T-cell (primary cell): Measurements from ENCODE around the gene ASPSCR1. TPM values are rescaled to one million over a fixed set of nuclear protein-coding genes. Genes with fewer than 3 reads are reported as not detected.

ENCODE experiments used
- ATAC-seq, 4 experiments: fragments of 200-7000 bp in 3 of 4; fragments of 150-1000 bp in 1 of 4; cut with Tn5 transposase; replicated peaks in 1 of 4; 1 replicate in 3 of 4; 2 replicates in 1 of 4; pipeline ENCODE4 v1.10.0; 2021; ENCODE audit warnings: moderate library complexity in 3 of 4, mild to moderate bottlenecking in 2 of 4, moderate number of reproducible peaks in 1 of 4
- CTCF ChIA-PET, 2 donors: fragments of 300-600 bp; sonication (Branson Sonifier 250); formaldehyde crosslinking; loops; one replicate each; lab custom pipeline; 2022; ENCODE audit warnings: antibody characterized with exemption in 2 of 2; lab: Charles Lee
- POLR2A ChIA-PET, 2 donors: fragments of 300-600 bp; sonication (Branson Sonifier 250); formaldehyde crosslinking; loops; one replicate each; lab custom pipeline; 2022; ENCODE audit warnings: antibody characterized with exemption in 2 of 2; lab: Charles Lee
- DNase-seq, 35 experiments: peaks; one replicate each; pipeline versions ENCODE4 v3.0.0 to v3.0.0-alpha.2; 2013 to 2023
- H3K27ac ChIP-seq: one replicate; pipeline ENCODE4 v1.5.1; 2013; ENCODE audit warnings: low read length
- H3K27me3 ChIP-seq, 2 experiments: replicated peaks in 1 of 2; 1 replicate in 1 of 2; 2 replicates in 1 of 2; pipeline versions ENCODE4 v1.6.1 to v1.7.0; 2013; ENCODE audit warnings: low read length in 1 of 2, mixed read lengths in 1 of 2; ENCODE audit not compliant: control insufficient read depth in 2 of 2, insufficient read depth in 2 of 2; ENCODE audit errors: extremely low read depth in 1 of 2
- H3K36me3 ChIP-seq, 2 donors: 1 replicate in 1 of 2; 2 replicates in 1 of 2; pipeline versions ENCODE4 v1.6.1 to v1.7.0; 2013; ENCODE audit warnings: low read length in 1 of 2; ENCODE audit not compliant: control insufficient read depth in 2 of 2, insufficient read depth in 1 of 2; ENCODE audit errors: extremely low read depth in 1 of 2
- H3K4me1 ChIP-seq, 2 experiments: 1 replicate in 1 of 2; 2 replicates in 1 of 2; pipeline versions ENCODE4 v1.6.1 to v1.7.0; 2013; ENCODE audit warnings: low read length in 2 of 2, mixed read lengths in 1 of 2; ENCODE audit not compliant: insufficient read depth in 2 of 2, control insufficient read depth in 1 of 2; ENCODE audit errors: extremely low read depth in 1 of 2
- H3K4me3 ChIP-seq, 2 donors: 1 replicate in 1 of 2; 2 replicates in 1 of 2; pipeline versions ENCODE4 v1.5.1 to v1.7.0; 2013; ENCODE audit warnings: mild to moderate bottlenecking in 2 of 2, low read length in 1 of 2, moderate library complexity in 1 of 2; ENCODE audit not compliant: control insufficient read depth in 1 of 2; ENCODE audit errors: extremely low read depth in 1 of 2
- H3K9me3 ChIP-seq: 2 replicates; pipeline ENCODE4 v1.7.0; 2013
- H3K27ac Mint-ChIP-seq, 2 donors: one replicate each; pipeline ENCODE4 v1.8.0; 2020 to 2021; ENCODE audit warnings: mild to moderate bottlenecking in 2 of 2, mixed read lengths in 2 of 2
- H3K27me3 Mint-ChIP-seq, 2 donors: one replicate each; pipeline ENCODE4 v1.8.0; 2021 to 2022; ENCODE audit warnings: mixed read lengths in 2 of 2
- H3K36me3 Mint-ChIP-seq: one replicate; pipeline ENCODE4 v1.8.0; 2021; ENCODE audit warnings: mixed read lengths
- H3K4me1 Mint-ChIP-seq, 3 donors: one replicate each; pipeline ENCODE4 v1.8.0; 2020 to 2022; ENCODE audit warnings: mixed read lengths in 3 of 3, mild to moderate bottlenecking in 1 of 3
- H3K4me3 Mint-ChIP-seq, 3 donors: one replicate each; pipeline ENCODE4 v1.8.0; 2020 to 2022; ENCODE audit warnings: mild to moderate bottlenecking in 3 of 3, mixed read lengths in 3 of 3, moderate library complexity in 3 of 3
- H3K9me3 Mint-ChIP-seq, 3 donors: one replicate each; pipeline ENCODE4 v1.8.0; 2020 to 2022; ENCODE audit warnings: mixed read lengths in 3 of 3
- WGBS: methylation state at CpG from one replicate; pipeline ENCODE4 v1.1.5; 2013; ENCODE audit warnings: missing lambda C conversion rate; ENCODE audit not compliant: insufficient coverage; 5-methylcytosine and 5-hydroxymethylcytosine counted together
- total RNA-seq, 35 experiments: library from RNA in 6 of 35; stranded (reverse) in 6 of 35; fragments of 120-200 nt in 1 of 35; gene quantifications; one replicate each; pipeline versions ENCODE4 v1.2.1 to v1.2.4 and lab custom pipeline; 2013 to 2026

ASPSCR1 gene
- total RNA-seq, 5 donors from 2014 or later (not counting 1 experiment from before 2014, with no cell fraction given), result 34.6 to 49.7 (median 44.9) TPM

- Histone ChIP-seq H3K36me3 (peaks cover 5 to 24% of the 10 kb centered on the region in 2 donors), H3K27me3 (no peaks in the 10 kb centered on the region), H3K9me3 (no peaks in the 10 kb centered on the region), H3K4me1 (peaks cover 9 to 39% of the 10 kb centered on the region in 2 experiments), H3K4me3 (peak within 1 kb of the TSS; percentile 83 to 86), H3K27ac (peak within 1 kb of the TSS; percentile 91)
- no peaks in the 10 kb centered on the region for H3K27me3 Mint-ChIP-seq
- peak; percentile 19 to 85 (median 58) for DNase-seq
- CTCF ChIA-PET, result no interaction called here
- H3K4me3 Mint-ChIP-seq, result peak within 1 kb of the TSS; percentile 80 to 83 (median 81)
- H3K36me3 Mint-ChIP-seq, result no peaks in the 10 kb centered on the region
- peak; percentile 86 to 90 (median 87) for ATAC-seq
- POLR2A ChIA-PET, result interaction anchor here in 1 of 2 donors (0.6 kb wide), 1 partner anchor 117 kb away, joined by 3 read pairs; no protein-coding TSS in a partner anchor
- no peaks in the 10 kb centered on the region for H3K9me3 Mint-ChIP-seq
- peaks cover 11 to 19% (median 16%) of the 10 kb centered on the region in 3 donors for H3K4me1 Mint-ChIP-seq
- WGBS, result 1% methylated on average over 76 of the region's 88 CpGs
- H3K27ac Mint-ChIP-seq, result peak within 1 kb of the TSS; percentile 92
Observed at GRCh38 chr17:82065638-82066303, 88.3 kb downstream of the ASPSCR1 start, which contains the start of gene DUS1L. Gene DUS1L, minus strand, starts transcription at chr17:82065804. Its CDS starts 745 bp downstream, at chr17:82065059.

Other genes with a start within 250 kb of the ASPSCR1 start
- under 1 TPM in 1 of 5 donors, not detected in 4; 0.13 TPM for gene GCGR, start 173.5 kb upstream of the ASPSCR1 start, total RNA-seq
- gene MCRIP1, start 144.3 kb upstream of the ASPSCR1 start, total RNA-seq, result 10 to 100 TPM; 46.4 to 92.4 (median 77.1) TPM
- gene PPP1R27, start 142.6 kb upstream of the ASPSCR1 start, total RNA-seq, result not detected
- 100 to 1,000 TPM; 228 to 324 (median 269) TPM for gene P4HB, start 117.1 kb upstream of the ASPSCR1 start, total RNA-seq
- 100 to 1,000 TPM; 473 to 577 (median 504) TPM for gene ARHGDIA, start 106.3 kb upstream of the ASPSCR1 start, total RNA-seq
- gene ALYREF, start 86.0 kb upstream of the ASPSCR1 start, total RNA-seq, result 10 to 100 TPM; 58.2 to 82.9 (median 63.4) TPM
- gene ANAPC11, start 85.9 kb upstream of the ASPSCR1 start, total RNA-seq, result 10 to 100 TPM; 37.6 to 61.3 (median 51.1) TPM
- gene NPB, start 75.4 kb upstream of the ASPSCR1 start, total RNA-seq, result under 1 TPM; 0.16 to 0.51 (median 0.41) TPM
- 10 to 100 TPM; 24.5 to 55.2 (median 48.2) TPM for gene PCYT2, start 66.2 kb upstream of the ASPSCR1 start, total RNA-seq
- 10 to 100 TPM; 54.3 to 96.2 (median 77.4) TPM for gene SIRT7, start 59.5 kb upstream of the ASPSCR1 start, total RNA-seq
- 10 to 100 TPM; 10.6 to 24.8 (median 18.8) TPM for gene MAFG, start 49.9 kb upstream of the ASPSCR1 start, total RNA-seq
- 10 to 100 TPM in 2 of 5 donors, 1 to 10 TPM in 2, under 1 TPM in 1; 0.93 to 15.4 (median 8.2) TPM for gene PYCR1, start 40.3 kb upstream of the ASPSCR1 start, total RNA-seq
- not detected for gene MYADML2, start 30.4 kb upstream of the ASPSCR1 start, total RNA-seq
- gene NOTUM, start 16.4 kb upstream of the ASPSCR1 start, total RNA-seq, result under 1 TPM in 3 of 5 donors, not detected in 2; 0.13 to 0.33 (median 0.29) TPM
- 10 to 100 TPM; 26.7 to 47.8 (median 43.7) TPM for gene CENPX, start 45.2 kb downstream of the ASPSCR1 start, total RNA-seq
- 10 to 100 TPM; 13.3 to 28.5 (median 22.3) TPM for gene LRRC45, start 45.7 kb downstream of the ASPSCR1 start, total RNA-seq
- gene RAC3, start 54.0 kb downstream of the ASPSCR1 start, total RNA-seq, result 1 to 10 TPM; 1.1 to 5.4 (median 3.6) TPM
- 100 to 1,000 TPM in 1 of 5 donors, 10 to 100 TPM in 4; 70.4 to 111 (median 96.1) TPM for gene DCXR, start 60.1 kb downstream of the ASPSCR1 start, total RNA-seq
- gene RFNG, start 74.2 kb downstream of the ASPSCR1 start, total RNA-seq, result 10 to 100 TPM; 31.5 to 38.6 (median 35.2) TPM
- gene GPS1, start 74.3 kb downstream of the ASPSCR1 start, total RNA-seq, result 100 to 1,000 TPM in 2 of 5 donors, 10 to 100 TPM in 3; 75.3 to 117 (median 98.0) TPM
- gene DUS1L, start 88.2 kb downstream of the ASPSCR1 start, total RNA-seq, result 100 to 1,000 TPM; 137 to 186 (median 177) TPM
- 100 to 1,000 TPM in 2 of 5 donors, 10 to 100 TPM in 3; 48.2 to 144 (median 52.5) TPM for gene FASN, start 120.6 kb downstream of the ASPSCR1 start, total RNA-seq
- gene CCDC57, start 235.2 kb downstream of the ASPSCR1 start, total RNA-seq, result 100 to 1,000 TPM in 3 of 5 donors, 10 to 100 TPM in 2; 86.4 to 127 (median 103) TPM